Vagina (tissue), 2 donors: ENCODE measurements around the gene U2AF1. TPM values are rescaled to one million over a fixed set of nuclear protein-coding genes. Genes with fewer than 3 reads are reported as not detected.
"Not testable (repeated sequence)": the region's sequence is repeated elsewhere in the genome, so short reads cannot be mapped to it uniquely, and the experiment has no call there.

Experiments used
- DNase-seq, 2 donors: peaks; one replicate each; pipeline ENCODE4 v3.0.0-alpha.2; 2017; ENCODE audit errors: extremely low spot score in 2 of 2
- H3K27ac ChIP-seq: fragments of 200-600 bp; sonication (generic); one replicate; pipeline ENCODE4 v1.5.1; 2019
- H3K27me3 ChIP-seq: fragments of 200-600 bp; sonication (generic); one replicate; pipeline ENCODE4 v1.5.1; 2019
- H3K36me3 ChIP-seq, 2 donors: fragments of 200-600 bp; sonication (generic); one replicate each; pipeline ENCODE4 v1.5.1; 2017 to 2019
- H3K4me1 ChIP-seq: fragments of 200-600 bp; sonication (generic); one replicate; pipeline ENCODE4 v1.5.1; 2019
- H3K4me3 ChIP-seq, 2 donors: fragments of 200-600 bp; sonication (generic); 1 replicate in 1 of 2; 2 replicates in 1 of 2; pipeline ENCODE4 v1.5.1; 2016 to 2019
- H3K9me3 ChIP-seq: fragments of 200-600 bp; sonication (generic); one replicate; pipeline ENCODE4 v1.5.1; 2019
- intact Hi-C: fragments of 100-400 bp; cut with DNase I; formaldehyde crosslinking; loops from one replicate; pipeline ENCODE4 v1.15.1; 2023
- total RNA-seq: library from RNA; depleted of rRNA; stranded (reverse); fragments of >200 nt; gene quantifications from one replicate; pipeline ENCODE4 v1.2.3, GENCODE V29; 2016

The U2AF1 gene
- total RNA-seq, 1 donor from 2014 or later: 41.0 TPM

DNA sequence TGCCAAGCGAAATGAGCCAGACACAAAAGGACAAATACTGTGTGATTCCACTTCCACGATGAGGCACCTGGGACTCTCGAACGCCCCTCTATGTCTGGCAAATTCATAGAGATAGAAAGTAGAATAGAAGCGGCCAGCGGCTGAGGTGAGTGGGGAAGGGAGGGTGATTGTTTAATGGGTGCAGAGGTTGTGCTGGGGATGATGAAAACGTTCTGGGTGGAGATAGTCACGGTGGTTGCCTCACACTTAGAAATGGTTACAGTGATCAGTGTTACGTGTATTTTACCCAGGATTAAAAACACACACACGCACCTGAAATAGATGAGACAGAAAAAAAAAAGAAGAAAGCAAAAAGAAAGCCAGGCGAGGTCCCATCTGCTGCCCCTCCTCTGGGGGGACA lies 34.6 kb downstream of the U2AF1 start:
- H3K27ac ChIP-seq, intact Hi-C loops, H3K36me3 ChIP-seq, H3K4me1 ChIP-seq, DNase-seq, H3K9me3 ChIP-seq, H3K4me3 ChIP-seq, H3K27me3 ChIP-seq: not testable (repeated sequence)

DNA sequence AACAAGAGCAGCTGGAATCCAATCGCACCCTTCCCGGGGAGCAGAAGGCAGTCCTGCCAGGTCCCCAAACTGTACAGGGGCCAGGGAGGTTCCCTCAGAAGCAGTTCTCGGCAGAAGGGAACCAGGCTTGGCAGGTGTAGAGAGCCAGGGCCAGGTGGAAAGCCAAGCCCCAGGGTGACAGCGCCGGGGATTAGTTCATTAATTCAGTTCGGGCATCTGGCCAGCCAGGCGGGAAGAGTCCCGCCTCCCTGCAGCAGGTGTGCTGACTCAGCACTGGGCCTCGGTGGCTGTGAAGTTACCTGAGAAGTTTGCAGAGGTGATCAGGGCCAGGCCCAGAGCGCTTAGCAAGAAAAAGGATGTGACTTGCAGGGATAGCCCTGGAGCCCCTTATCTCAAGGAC lies 37.7 kb downstream of the U2AF1 start:
- H3K4me3 ChIP-seq, intact Hi-C loops, H3K9me3 ChIP-seq, H3K4me1 ChIP-seq, H3K27ac ChIP-seq, DNase-seq, H3K36me3 ChIP-seq, H3K27me3 ChIP-seq: not testable (repeated sequence)

DNA sequence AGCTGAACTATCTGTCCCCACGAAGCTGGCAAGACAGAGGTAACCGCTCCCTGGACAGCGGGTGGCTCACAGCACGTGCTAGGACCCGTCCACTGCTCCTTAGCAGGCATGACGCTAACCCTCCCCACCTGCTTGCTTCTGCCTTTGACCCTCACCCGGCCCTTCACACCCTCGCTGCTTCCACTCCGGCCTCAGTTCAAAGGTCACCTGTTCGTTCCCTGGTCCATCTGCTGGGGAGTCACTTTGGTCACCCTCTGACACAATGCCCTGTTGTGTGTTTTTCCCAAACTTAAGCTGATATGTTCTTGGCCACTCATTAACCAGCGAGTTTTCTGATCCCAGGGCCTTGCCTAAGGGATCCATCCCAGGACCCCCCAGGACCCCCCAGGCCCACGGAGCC lies 39.3 kb downstream of the U2AF1 start:
- DNase-seq, H3K27me3 ChIP-seq, intact Hi-C loops, H3K4me1 ChIP-seq, H3K36me3 ChIP-seq, H3K9me3 ChIP-seq, H3K4me3 ChIP-seq, H3K27ac ChIP-seq: not testable (repeated sequence)

DNA sequence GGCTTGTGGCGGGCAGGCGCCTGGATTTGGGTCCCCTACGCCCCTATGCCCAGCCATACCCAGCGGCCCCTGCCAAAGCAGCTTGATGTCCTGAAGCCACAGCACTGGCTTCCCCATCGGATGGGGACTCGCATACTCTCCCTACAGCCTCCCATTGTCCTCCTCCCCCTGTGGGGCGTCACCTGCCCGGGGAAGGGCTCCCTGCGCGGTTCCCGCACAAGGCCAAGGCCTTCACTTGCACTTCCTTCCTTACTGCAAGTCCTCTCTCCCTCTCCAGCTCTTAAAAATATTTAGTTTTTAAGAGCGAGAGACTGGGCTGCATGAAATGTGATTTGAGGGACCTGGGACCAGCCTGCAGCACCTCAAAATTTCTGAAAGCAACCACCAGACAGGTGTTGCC lies 40.7 kb downstream of the U2AF1 start:
- H3K4me1 ChIP-seq, intact Hi-C loops, H3K9me3 ChIP-seq, H3K27ac ChIP-seq, H3K27me3 ChIP-seq, H3K4me3 ChIP-seq, DNase-seq, H3K36me3 ChIP-seq: not testable (repeated sequence)

DNA sequence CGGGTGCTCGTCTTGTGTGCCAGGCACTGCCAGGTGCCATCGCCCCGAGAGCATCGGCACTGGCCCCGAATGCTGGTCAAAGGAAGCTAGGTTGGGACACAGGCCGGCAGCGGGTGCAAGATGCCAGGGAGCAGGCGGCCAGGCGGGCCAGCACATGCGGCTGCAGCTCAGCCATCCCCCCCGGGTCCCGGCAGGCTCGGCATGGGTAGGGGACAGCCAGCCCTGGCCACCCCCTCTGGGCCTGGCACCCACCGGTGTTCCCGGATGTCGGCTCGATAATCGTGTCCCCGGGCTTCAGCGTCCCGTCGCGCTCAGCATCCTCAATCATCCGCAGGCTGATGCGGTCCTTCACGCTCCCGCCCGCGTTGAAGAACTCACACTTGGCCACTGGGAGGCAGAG lies 41.4 kb downstream of the U2AF1 start:
- H3K9me3 ChIP-seq, H3K36me3 ChIP-seq, H3K4me3 ChIP-seq, DNase-seq, H3K27ac ChIP-seq, intact Hi-C loops, H3K4me1 ChIP-seq, H3K27me3 ChIP-seq: not testable (repeated sequence)

DNA sequence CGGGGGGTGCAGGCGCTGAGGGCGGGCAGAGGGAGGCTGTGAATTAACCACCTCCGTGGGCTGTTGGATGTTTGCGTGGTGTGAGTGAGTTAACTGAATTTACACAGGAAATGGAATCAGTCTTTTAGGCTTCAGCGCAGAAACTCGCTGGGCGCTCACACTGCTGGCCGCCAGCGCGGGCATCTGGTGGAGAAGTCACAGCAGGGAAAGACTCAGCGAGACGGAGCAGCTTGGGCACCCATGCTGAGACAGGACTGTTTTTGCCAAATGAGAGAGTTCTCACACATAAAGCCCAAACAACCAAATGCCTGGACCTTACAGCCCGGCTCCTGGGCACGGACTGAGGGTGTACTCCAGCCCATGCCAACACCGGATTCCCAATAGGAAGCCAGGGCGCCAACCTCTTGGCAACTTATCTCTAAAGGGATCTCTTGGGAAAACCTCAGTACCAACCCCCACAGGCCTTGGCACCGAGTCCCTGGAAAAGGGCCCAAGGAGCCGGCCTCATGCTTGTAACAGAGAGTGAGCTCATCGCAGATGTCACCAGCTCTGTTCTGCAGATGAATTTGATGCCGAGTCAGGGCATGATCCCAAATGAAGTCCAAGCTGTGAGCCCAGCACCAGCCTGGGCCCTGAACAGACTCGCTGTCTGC lies 43.0 kb downstream of the U2AF1 start:
- H3K27me3 ChIP-seq, intact Hi-C loops, H3K4me1 ChIP-seq, DNase-seq, H3K4me3 ChIP-seq, H3K9me3 ChIP-seq, H3K27ac ChIP-seq, H3K36me3 ChIP-seq: not testable (repeated sequence)

DNA sequence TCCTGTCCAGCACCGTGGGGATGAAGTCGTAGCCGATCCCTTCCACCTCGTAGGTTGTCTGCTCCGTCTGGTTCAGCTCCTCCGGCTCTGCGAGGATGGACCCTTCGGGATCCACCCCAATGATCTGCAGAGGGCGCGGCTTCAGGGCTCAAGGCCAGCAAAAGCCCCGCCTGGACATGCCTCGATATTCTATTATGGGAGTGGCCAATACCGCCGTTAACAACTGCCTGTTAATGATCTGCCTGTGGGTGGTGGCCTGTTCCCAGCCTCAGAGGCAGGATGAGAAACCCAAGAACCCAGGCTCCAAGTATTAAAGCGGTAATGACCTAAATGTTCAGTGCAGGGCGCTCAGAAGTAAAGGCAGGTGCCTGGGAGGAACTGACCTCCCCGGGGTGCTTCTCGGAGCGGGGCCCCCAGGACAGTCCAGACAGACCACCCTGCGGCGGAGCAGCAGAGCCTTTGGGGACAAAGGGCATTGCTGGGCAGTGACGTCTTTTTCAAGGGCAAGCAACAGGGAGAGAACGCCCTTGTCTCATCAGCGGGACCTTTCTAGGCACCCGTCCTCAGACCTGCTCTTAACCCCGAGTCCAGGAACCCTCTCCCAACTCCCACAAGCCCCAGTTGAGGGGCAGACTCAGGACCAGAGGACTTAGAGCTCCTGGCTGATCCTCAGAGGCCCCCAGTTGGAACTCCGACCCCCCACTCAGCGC lies 44.3 kb downstream of the U2AF1 start:
- H3K27me3 ChIP-seq, H3K9me3 ChIP-seq, H3K4me1 ChIP-seq, H3K36me3 ChIP-seq, H3K4me3 ChIP-seq, DNase-seq, intact Hi-C loops, H3K27ac ChIP-seq: not testable (repeated sequence)

DNA sequence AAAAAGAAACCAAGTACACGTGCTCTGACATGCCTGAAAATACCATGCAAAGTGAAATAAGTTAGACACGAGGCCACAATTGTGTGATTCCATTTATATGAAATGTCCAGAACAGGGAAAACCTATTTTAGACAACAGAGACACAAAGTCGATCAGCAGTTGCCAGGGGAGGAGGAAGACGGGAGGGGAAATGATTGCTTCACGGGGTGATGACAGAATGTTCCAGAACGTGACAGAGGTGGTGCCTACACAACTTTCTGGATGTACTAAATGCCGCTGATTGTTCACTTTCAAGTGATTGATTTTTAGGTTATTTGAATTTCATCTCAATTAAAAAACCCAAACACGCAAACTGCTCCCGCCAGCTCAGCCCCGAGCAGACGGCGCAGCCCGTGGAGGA lies 54.3 kb downstream of the U2AF1 start:
- H3K9me3 ChIP-seq, H3K4me1 ChIP-seq, H3K27me3 ChIP-seq, DNase-seq, H3K4me3 ChIP-seq, intact Hi-C loops, H3K27ac ChIP-seq, H3K36me3 ChIP-seq: not testable (repeated sequence)

DNA sequence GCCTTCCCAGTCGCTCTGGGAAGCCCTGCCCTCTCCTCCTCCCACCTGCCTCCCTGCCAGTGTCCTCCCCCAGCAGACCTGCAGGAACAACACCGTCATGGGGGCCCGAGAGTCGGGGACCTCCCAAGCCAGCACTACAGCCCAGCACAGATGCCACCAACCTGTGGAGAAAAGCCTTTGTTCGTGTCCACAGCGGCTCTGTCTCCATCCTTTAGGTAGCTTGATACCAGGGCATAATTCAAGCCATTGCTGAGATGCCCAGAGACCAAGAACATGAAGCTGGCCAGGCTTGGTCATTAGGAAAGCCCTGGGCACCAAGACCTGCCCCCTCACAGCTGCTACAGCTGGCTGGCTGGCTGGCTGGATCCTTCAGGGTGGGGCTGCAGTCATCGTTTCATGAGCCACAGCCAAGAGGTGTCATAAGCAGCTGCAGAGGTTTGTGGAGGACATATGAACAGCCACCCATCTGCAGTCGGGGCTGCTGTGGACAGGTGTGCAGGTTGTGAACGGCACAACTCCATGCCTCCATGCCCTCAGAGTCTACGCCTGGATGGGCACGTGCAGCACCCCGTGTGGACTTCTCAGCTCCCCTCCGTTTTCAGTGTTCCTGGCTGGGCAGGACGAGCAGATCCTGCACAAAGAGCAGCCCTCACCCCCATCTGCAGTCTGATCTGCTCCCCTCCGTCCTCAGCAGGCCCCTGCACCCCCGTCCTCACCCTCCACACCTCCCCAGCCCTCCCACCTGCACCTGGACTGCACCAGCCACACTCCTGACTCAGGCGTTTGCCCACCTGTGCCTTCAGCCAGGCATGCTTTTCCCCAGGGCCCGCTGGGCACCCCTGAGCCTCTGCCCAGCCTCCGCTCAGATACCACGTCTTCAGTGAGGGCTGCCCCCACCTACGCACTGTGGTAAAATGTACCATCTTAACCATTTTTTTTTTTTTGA lies 61.2 kb downstream of the U2AF1 start:
- H3K4me3 ChIP-seq, H3K36me3 ChIP-seq, DNase-seq, H3K27me3 ChIP-seq, H3K27ac ChIP-seq, H3K4me1 ChIP-seq, H3K9me3 ChIP-seq, intact Hi-C loops: not testable (repeated sequence)

DNA sequence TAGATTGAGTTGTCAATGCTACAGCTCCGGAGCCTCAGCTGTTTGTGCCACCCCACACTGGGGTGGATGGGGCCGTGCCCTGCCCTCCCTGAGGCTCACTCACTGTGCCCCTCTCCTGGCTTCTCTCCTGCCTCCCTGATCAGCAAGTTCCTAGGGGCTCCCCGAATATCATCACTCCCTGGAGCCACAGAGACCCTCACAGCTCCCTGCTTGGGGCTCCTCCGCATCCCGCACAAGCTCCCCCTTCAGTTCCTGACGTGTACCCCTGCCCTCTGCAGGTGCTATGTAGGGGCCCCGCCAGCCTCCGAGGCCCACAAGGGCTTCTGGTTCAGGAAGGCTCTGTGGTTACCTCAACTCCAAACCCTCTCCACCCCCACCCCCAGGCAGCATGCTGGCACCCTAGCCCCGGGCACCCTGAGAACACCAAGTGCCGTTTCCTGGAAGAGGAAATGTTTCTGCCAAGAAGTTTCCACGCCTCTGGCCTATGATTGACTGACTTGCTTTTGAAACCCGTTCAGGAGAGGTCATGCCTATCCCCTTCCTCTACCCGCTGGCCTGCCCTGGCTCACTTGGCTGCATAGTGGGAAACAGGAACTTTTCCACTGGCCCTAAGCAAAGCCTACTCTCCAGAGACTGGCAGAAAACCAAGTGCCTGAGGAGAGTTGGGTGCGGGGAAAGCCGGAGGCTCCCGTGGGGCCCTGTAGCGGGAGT lies 62.0 kb downstream of the U2AF1 start:
- H3K27ac ChIP-seq, intact Hi-C loops, DNase-seq: not testable (repeated sequence)

DNA sequence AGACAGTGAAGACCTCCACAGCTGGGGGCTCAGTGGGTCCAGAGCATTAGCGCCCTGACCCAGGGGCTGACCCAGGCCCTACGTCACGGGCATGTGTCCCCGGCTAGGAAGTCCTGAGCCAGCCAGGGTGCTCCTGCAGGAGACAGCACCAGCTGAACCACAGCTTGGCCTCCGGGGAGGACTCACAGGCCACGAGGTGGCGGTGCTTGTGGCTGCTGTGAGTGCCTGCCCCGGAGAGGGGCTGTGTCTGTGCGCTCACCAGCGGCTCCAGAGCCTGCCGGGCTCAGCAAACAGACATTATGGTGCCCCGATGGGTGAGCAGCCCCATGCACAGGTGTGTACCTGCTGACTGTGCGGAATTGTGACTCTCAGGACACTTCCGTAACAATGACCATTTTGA lies 62.8 kb downstream of the U2AF1 start:
- H3K4me1 ChIP-seq, DNase-seq, H3K27ac ChIP-seq, H3K27me3 ChIP-seq, H3K36me3 ChIP-seq, intact Hi-C loops, H3K9me3 ChIP-seq, H3K4me3 ChIP-seq: not testable (repeated sequence)

More for the DNA sequence above, 62.0 kb downstream of the U2AF1 start:
- not testable (repeated sequence) for H3K27me3 ChIP-seq, H3K4me1 ChIP-seq, H3K36me3 ChIP-seq, H3K4me3 ChIP-seq, H3K9me3 ChIP-seq

DNA sequence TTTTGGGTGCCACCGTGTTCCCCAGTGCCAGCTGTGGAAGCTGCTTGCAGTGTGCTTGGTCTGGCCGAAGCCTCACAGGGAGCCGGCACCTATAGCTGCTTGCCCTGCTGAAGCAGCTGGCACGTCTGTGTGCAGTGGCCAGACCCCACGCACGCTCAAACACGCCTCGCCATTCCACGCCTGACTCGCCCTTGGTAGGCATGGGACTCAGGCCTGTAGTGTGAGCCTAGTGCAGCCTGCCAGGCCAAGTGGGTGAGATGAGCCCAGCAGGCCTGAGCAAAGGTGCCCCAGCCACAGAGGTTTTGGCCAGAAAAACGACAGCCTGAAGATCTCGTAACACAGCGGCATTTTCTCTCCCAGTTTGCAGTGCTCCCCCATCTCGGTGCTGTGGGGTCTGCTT lies 64.1 kb downstream of the U2AF1 start:
- H3K4me3 ChIP-seq, DNase-seq, H3K27ac ChIP-seq, H3K27me3 ChIP-seq, H3K9me3 ChIP-seq, intact Hi-C loops, H3K4me1 ChIP-seq, H3K36me3 ChIP-seq: not testable (repeated sequence)
